Stimulated activated CD8-positive, alpha-beta memory T cell treated with anti-CD3 and anti-CD28 coated beads, Interleukin-2, amount 100 ng/mL, for 48 hours (primary cell): ENCODE measurements around the gene GALNT4.
A peak's percentile ranks its signal among the peaks of the same experiment; 100 is the strongest.

Experiments used
- DNase-seq, 2 donors: peaks; one replicate each; pipeline ENCODE4 v3.0.0-alpha.2; 2020; ENCODE audit warnings: low read depth in 2 of 2

GALNT4 gene

GRCh38 chr12:89529738-89530137 lies 5.1 kb upstream of the GALNT4 start:
- DNase-seq = no peak

GRCh38 chr12:89528434-89528833 lies 3.8 kb upstream of the GALNT4 start:
- DNase-seq = no peak

- peak; percentile 63 to 65 for DNase-seq
Measured at GRCh38 chr12:89525824-89526770, 1.5 kb upstream of the GALNT4 start, which contains the start of gene POC1B. TSS of gene POC1B (minus strand) at chr12:89526047. CDS start at chr12:89525895, 152 bp downstream.

- peak; percentile 28 to 42 for DNase-seq
Measured at GRCh38 chr12:89525305-89525823, 768 bp upstream of the GALNT4 start.

- DNase-seq = no peak
Measured at GRCh38 chr12:89523843-89524540, 604 bp downstream of the GALNT4 start.

- no peak for DNase-seq
Measured at GRCh38 chr12:89523393-89523792, 1.2 kb downstream of the GALNT4 start.

GRCh38 chr12:89521364-89522223 lies 3.0 kb downstream of the GALNT4 start:
- DNase-seq = no peak

GRCh38 chr12:89517720-89518119 lies 6.9 kb downstream of the GALNT4 start:
- no peak for DNase-seq

GRCh38 chr12:89516633-89517032 lies 8.0 kb downstream of the GALNT4 start:
- no peak for DNase-seq

GRCh38 chr12:89514751-89515150 lies 9.8 kb downstream of the GALNT4 start:
- DNase-seq = no peak

- no peak for DNase-seq
Measured at GRCh38 chr12:89513544-89513943, 11.1 kb downstream of the GALNT4 start.

- no peak for DNase-seq
Measured at GRCh38 chr12:89507015-89507824, 17.4 kb downstream of the GALNT4 start.

- no peak for DNase-seq
Measured at GRCh38 chr12:89506050-89506449, 18.5 kb downstream of the GALNT4 start.

- DNase-seq = no peak
Measured at GRCh38 chr12:89504560-89505346, 19.8 kb downstream of the GALNT4 start.

- no peak for DNase-seq
Measured at GRCh38 chr12:89501793-89502192, 22.8 kb downstream of the GALNT4 start.

- no peak for DNase-seq
Measured at GRCh38 chr12:89499857-89500256, 24.7 kb downstream of the GALNT4 start.

- no peak for DNase-seq
Measured at GRCh38 chr12:89497467-89497866, 27.1 kb downstream of the GALNT4 start.

GRCh38 chr12:89497005-89497404 lies 27.6 kb downstream of the GALNT4 start:
- DNase-seq = no peak

GRCh38 chr12:89494411-89495231 lies 30.0 kb downstream of the GALNT4 start:
- peak in 1 of 2 donors; percentile 19 for DNase-seq
